HFF-Myc (cell line): Measurements from ENCODE around the gene PALD1.

Experiments
- DNase-seq: peaks from one replicate; pipeline ENCODE4 v3.0.0-alpha.2; 2011; ENCODE audit warnings: low read depth; ENCODE audit errors: extremely low read depth
- H3K4me3 ChIP-seq: replicated peaks from 2 replicates; pipeline ENCODE4 v1.5.1; 2011; ENCODE audit warnings: low read depth, mild to moderate bottlenecking, control low read depth, low read length
- TF ChIP-seq, protein P1 (sequence below): IDR thresholded peaks from 2 replicates; pipeline ENCODE4 v1.5.1; 2012; ENCODE audit warnings: mild to moderate bottlenecking, low read depth, low read length, control low read depth; ENCODE audit errors: missing control alignments

Gene PALD1

DNA sequence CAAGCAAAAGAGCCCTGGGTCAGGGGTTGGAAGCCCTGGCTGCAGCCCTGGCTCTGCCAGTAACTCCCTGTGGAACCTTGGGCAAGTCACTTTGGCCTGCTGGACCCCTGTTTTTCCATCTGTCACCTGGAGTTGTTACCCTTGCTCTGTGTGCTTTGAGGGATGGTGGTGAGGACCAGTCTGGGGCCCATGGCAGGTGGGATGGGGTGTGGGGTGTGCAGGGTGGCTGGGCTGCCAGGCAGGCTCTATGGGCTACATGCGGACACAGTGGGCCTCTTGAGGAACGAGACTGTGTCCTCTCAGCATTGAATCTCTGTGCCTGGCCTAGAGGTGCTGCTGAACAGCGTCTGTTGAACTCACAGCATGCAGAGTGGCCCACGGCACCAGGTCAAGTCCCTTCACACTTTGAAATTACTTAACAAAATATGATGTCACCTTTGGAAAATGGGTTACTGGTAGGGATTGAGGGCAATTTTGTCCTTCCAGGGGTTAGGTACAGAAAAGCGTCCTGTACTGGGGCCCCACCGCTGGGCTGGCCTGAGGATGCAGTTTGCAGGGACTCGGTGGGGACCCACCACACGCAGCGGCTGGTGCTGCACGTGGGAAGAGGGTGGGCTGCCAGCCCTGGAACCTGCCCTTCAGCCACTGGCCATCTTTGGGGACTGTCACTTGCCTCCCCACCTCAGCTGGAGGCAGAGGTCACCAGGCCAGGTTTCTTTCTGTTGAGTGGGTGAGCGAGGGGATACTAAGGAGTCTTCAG is 78.7 kb downstream of the PALD1 start:
- no peak for DNase-seq
- no peak overlapping the region for H3K4me3 ChIP-seq
- TF ChIP-seq, protein P1, sequence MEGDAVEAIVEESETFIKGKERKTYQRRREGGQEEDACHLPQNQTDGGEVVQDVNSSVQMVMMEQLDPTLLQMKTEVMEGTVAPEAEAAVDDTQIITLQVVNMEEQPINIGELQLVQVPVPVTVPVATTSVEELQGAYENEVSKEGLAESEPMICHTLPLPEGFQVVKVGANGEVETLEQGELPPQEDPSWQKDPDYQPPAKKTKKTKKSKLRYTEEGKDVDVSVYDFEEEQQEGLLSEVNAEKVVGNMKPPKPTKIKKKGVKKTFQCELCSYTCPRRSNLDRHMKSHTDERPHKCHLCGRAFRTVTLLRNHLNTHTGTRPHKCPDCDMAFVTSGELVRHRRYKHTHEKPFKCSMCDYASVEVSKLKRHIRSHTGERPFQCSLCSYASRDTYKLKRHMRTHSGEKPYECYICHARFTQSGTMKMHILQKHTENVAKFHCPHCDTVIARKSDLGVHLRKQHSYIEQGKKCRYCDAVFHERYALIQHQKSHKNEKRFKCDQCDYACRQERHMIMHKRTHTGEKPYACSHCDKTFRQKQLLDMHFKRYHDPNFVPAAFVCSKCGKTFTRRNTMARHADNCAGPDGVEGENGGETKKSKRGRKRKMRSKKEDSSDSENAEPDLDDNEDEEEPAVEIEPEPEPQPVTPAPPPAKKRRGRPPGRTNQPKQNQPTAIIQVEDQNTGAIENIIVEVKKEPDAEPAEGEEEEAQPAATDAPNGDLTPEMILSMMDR = no peak

DNA sequence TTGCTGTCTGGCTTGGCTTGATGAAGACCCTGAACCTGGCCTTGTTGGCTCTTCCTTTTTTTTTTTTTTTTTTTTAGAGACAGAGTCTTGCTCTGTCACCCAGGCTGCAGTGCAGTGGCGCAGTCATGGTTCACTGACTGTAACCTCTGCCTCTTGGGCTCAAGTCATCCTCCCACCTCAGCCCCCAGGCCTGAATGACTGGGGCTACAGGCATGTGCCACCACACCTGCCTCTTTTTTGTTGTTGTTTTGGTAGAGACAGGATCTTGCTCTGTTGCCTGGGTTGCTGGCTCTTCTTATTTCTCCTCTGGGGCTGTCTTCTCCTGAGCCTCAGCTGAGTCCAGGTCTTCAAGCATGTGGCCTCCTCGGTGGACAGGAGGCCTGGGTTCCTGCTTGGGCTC is 79.3 kb downstream of the PALD1 start:
- DNase-seq = no peak
- TF ChIP-seq, protein P1 = no peak
- no peak overlapping the region for H3K4me3 ChIP-seq

- no peak for DNase-seq
- TF ChIP-seq, protein P1 = no peak
- no peak overlapping the region for H3K4me3 ChIP-seq
Observed at GRCh38 chr10:70558295-70558694, 79.7 kb downstream of the PALD1 start.

DNA sequence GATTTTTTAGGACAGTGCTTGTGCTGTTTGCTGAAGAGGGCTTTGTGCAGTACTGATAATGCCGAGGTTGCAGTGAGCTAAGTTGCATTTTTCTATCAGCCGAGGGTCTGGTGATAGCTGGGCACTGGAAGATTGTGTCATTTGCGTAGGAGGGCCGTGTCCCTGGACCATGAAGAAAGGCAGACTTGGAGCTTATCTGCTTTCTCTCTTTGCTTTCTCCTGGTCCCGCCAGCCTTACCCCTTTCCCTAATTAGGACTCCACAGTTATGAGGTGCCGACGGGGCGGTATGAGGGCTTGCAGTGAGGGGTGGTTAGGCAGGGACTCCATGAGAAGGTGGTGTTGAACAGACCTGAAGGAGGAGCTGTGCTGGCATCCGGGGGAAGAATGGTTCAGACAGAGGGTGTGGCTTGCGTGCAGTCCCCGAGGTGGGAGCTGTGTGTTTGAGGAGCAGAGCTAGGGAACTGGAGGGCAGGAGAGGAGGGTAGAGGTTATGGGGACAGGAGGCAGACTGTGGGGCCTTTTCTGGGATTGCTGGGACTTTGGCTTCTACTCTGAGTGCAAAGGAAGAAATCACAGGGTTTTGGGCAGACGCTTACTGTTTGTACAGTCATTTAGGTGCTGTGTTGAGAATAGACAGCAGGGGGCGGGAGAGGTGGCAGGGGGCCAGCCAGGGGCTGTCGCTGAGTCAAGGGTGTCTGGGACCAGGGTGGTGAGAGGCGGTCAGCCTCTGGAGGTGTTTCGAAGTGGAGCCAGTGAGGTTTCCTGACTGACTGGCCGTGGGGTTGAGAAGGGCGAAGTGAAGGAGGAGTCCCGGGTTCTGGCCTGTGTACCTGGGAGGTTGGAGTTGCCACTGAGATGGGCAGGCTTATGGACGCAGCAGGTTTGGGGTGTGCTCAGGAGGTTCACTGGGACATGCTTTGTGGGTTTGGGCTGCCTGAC is 80.6 kb downstream of the PALD1 start:
- DNase-seq = no peak
- no peak overlapping the region for H3K4me3 ChIP-seq
- TF ChIP-seq, protein P1 = peak; percentile 63

DNA sequence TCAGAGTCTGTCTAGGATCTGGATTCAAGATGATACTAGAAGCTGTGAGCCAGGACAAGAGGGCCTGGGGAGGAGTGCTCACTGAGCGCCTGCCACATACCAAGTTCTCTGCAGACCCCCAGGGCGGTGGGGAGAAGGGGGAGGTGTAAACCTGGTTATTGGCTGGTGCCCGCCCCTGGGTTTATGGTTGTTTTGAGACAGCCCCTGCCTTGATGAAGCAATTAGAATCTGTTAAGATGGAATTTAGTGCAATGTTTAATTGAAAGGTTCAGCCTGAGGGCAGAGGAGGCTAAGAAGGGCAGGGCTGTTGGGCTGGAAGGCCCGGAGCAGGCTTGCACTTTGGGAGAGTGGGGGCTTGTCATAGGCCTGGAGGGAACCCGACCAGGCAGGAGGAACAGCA is 81.3 kb downstream of the PALD1 start:
- TF ChIP-seq, protein P1 = no peak
- H3K4me3 ChIP-seq = no peak overlapping the region
- DNase-seq = no peak

- no peak for DNase-seq
- H3K4me3 ChIP-seq = no peak overlapping the region
- TF ChIP-seq, protein P1 = no peak
Observed at GRCh38 chr10:70560511-70560941, 82.0 kb downstream of the PALD1 start.
